MM.1S (cell line): Measurements from ENCODE around the gene AZIN2.

Experiments used
- CTCF ChIP-seq: fragments of 300-600 bp; sonication (generic); IDR thresholded peaks from 2 replicates; pipeline ENCODE4 v1.5.1; 2016; ENCODE audit warnings: antibody characterized with exemption, low read length, mixed read lengths
- EZH2 ChIP-seq: fragments of 300-600 bp; sonication (generic); optimal IDR thresholded peaks from 2 replicates; pipeline ENCODE3; 2017; ENCODE audit warnings: low read depth, mild to moderate bottlenecking, antibody characterized with exemption, low read length, mixed read lengths

- TF ChIP-seq CTCF (no peak), EZH2 (no peak)
Measured at GRCh38 chr1:33087677-33088076, 6.7 kb downstream of the AZIN2 start.
